ENCODE measurements around the gene RNF150.
"Not testable (repeated sequence)": the region's sequence is repeated elsewhere in the genome, so short reads cannot be mapped to it uniquely, and the experiment has no call there.

The RNF150 gene

GRCh38 chr4:141133146-141133998, at the start of gene RNF150:
Gene RNF150, minus strand, starts transcription at chr4:141133469.
- DNase-seq: no peak

DNA sequence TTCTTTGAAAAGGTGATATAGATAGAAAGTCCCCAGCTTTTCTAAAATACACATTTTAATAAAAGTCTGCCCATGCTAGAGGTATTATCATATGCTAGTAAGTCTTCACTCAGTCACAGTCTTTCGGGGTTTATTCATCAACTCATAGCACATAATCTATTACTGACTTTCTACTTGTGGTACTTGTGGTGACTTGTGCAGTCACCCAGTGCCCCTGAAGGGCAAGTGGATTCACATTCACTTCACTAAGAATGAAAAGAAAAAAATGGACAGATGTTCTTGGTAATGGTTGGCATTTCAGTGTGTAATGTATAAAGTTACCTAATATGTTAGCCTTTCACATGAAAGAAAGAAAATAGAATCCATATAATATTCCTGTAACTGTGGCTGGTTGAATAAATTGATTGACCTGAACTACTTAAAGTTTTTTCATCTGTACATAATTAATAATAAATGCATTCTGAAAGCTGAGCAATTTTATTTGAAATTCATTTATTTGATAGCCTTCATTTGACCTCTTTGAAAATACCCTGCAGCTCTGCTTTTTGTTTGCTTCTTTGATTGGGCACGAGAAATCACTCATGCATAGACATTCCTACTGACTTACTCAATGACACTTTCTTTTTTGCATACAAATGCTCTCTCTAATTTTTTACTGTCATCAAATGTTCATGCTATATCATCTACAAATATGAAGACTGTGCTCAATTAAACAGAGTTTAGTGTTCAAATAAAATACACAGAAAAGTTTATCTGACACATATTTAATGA, 47.9 kb upstream of the RNF150 start:
- DNase-seq: no peak

DNA sequence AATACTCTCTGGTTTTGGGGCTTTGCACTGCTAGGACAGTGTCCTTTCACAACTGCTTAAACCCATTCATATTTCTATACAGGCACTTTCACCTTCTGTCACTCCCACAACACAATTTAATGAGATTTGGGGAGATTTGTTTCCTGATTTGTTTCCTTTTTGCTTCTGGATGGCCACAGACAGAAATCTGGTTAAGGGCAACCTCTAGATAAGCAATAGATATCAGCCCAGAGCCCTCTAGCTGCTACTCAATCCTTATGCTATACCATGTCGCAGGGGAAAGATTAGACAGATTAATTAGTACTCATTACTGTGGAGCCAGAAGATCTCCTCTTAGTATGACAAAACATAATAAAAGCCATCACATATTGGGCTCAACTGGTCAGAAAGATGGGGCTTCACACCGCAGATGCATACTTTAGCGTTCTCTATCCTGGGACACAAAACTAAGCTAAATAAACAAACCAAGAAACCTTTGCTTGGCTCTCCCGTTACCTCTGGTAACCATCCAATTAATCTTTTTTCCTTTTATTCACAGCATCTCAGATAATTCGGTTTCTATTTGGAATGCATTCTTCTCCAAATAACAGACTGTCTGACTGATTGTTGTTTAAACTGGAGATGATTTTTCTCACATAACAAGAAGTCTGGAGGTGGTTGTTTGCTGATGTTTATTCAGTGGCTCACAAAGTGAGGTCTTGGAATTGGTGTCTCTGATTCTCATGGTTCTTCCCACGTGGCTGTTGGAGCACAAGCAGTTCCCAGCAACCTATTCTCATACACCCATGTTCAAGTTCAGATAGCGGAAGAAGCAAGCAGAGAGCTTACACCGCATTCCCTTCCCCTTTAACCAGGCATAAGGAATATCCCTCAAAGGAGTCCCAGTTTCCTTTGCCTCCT, 46.5 kb upstream of the RNF150 start:
- no peak for DNase-seq

DNA sequence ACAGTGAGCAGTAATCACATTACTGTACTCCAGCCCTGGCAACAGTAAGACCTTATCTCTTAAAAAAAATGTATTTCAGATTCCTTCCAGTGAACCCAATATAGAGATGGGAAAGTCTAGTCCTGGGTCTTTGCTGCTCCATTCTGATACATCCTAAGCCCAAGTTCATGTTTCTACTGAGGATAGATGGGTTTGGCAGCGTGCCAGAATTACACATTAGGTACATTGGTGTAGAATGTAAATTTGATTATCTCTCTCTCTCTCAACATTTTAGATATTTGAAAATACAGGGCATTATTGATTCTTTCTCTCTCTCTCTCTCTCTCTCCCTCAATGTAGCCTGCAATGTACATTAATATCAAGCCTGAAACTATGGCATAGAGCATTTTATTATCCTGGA, 43.9 kb upstream of the RNF150 start:
- no peak for DNase-seq

DNA sequence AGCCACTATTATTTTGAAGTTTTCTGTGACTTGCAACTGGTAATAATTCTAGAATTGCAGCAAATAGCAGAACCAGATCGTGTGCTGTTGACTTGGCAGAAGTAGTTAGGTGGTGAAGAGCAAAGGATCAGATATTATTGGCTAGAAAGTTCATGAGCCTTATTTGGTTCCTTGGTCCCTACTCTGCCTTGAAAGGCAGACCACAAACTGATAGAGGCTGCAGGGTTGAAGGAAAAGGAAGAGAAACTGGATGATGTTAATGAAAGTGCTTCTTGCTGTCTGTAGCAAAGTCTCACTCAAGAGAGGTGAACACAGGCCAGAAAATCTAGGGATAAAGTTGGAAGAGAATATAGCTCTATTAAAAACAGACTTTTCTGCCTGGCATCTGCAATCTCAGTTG, 41.2 kb upstream of the RNF150 start:
- no peak for DNase-seq

DNA sequence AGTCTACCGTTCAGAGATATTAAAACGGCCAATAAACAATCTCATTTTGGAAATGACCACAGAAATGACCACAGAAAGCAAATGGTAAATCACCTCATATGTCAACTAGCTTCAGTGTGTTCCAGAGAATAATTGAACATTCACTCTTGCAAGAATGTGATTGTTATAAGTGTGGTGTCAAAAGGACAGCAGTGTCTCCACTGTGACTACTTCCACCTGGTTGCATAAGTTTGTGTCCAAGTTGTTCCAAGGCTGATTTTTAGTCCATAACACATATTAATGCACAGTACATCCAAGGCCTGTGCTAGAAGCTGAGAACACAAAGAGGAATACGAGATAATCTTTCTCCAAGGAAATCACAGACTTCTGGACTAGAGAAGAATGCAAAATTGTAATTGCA, 37.4 kb upstream of the RNF150 start:
- no peak for DNase-seq

- no peak for DNase-seq
Observed at GRCh38 chr4:141169391-141169790, 36.1 kb upstream of the RNF150 start.

DNA sequence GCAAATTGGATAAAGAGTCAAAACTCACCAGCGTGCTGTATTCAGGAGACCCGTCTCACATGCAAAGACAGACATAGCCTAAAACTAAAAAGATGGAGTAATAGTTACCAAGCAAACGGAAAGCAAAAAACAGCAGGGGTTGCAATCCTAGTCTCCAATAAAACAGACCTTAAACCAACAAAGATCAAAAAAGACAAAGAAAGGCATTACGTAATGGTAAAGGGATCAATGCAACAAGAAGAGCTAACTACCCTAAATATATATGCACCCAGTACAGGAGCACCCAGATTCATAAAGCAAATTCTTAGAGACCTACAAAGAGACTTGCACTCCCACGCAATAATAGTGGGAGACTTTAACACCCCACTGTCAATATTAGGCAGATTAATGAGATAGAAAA, 31.7 kb upstream of the RNF150 start:
- DNase-seq: not testable (repeated sequence)

- no peak for DNase-seq
Observed at GRCh38 chr4:141159027-141159426, 25.8 kb upstream of the RNF150 start.

DNA sequence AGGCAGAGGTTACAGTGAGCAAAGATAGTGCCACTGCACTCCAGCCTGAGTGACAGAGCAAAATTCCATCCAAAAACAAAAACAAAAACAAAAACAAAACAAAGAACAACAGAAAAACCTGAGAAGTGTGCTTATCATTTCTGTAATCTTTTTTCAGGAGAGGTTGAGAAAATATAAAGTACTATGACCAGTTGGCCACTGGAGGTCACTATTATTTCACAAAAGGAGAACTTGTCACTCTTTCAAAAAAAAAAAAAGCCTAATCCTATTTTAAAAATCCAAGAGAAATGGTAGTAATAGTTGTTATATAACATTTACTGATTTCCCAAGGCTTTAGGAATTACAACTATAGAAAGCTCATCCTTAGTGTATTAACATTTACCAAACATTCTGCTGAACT, 24.9 kb upstream of the RNF150 start:
- DNase-seq: no peak

GRCh38 chr4:141155586-141155985, 22.3 kb upstream of the RNF150 start:
- no peak for DNase-seq

- no peak for DNase-seq
Observed at GRCh38 chr4:141154725-141155124, 21.5 kb upstream of the RNF150 start.

GRCh38 chr4:141153751-141154510, 20.7 kb upstream of the RNF150 start:
- no peak for DNase-seq

DNA sequence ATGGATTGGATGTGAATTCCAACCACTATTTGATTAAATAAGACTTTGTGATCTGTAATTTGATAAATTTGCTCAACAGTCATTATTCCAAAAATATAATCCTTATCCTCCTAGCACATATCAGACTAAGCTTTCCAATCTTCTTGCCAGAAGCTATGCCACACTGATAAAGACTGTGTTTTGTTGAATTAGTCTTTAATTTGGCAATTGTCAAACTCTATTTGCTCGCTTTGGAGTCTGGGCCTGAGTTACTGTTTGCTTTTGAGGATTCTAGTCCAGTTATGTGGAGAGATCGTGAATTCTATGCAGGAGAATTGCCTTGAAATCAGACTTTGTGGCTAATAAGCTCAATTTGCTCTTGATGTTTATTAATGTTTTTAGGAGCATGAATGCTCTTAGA, 10.9 kb upstream of the RNF150 start:
- DNase-seq: no peak

- no peak for DNase-seq
Observed at GRCh38 chr4:141142423-141142822, 9.2 kb upstream of the RNF150 start.

GRCh38 chr4:141140391-141141200, 7.3 kb upstream of the RNF150 start:
- no peak for DNase-seq

GRCh38 chr4:141133999-141134995, 1.0 kb upstream of the RNF150 start:
- no peak for DNase-seq

GRCh38 chr4:141132709-141133145, 542 bp downstream of the RNF150 start:
- DNase-seq: no peak

- no peak for DNase-seq
Observed at GRCh38 chr4:141132072-141132708, 1.1 kb downstream of the RNF150 start.

DNA sequence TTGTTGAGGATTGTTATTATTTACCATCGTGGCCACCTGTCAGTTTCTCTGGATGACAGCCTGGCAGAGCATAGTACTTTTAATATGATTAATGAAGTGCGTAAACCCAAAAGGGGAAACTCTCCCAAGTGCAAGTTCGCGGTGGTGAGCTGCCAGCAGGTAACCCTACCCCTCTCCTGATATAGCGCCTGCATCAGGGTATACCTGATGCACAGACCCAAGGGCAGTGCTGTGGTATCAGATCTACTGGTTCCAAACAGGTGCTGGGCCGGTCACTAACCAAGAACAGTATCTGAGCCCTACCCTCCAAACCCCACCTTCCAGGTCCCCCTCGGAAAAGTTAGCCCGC, 1.6 kb downstream of the RNF150 start:
- no peak for DNase-seq
